ENCODE measurements around the gene UBE2QL1. TPM values are rescaled to one million over a fixed set of nuclear protein-coding genes. Genes with fewer than 3 reads are reported as not detected.

UBE2QL1 gene
- total RNA-seq, 1 donor from 2014 or later = 2.9 TPM

DNA sequence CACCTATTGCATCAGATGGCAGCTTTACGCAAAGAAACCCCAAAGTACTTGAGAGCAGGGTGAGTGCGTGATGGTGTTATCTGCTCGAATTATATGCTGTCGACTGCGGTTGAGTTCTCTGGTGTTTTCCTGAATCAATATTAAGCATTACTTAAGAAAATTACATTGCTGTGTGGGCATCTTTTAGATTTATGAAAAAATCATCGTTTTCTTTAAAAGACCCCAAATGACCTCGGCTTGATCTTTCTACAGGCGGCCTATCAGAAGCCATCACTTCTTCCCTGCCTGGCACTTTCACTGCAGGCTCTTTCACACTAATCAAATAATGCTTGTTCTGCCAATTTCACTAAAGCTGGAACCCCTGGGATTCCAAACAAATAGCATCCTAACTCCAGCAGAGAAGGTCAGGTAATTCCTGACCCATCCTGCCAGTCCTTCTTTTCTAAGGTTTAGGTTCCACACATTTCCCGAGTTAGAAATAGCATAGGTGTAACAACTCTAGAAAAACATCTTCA is 1.7 kb downstream of the UBE2QL1 start:
- H3K36me3 Mint-ChIP-seq (ENCODE audit: insufficient read depth) = no peaks in the 10 kb centered on the region
- H3K9me3 Mint-ChIP-seq (ENCODE audit: low read depth) = no peaks in the 10 kb centered on the region
- peaks cover 62% of the 10 kb centered on the region for H3K27me3 Mint-ChIP-seq
- H3K27ac Mint-ChIP-seq = no peak overlapping the region
- peak overlapping the region; percentile 77 for H3K4me3 Mint-ChIP-seq (ENCODE audit: low read depth)
- no peak for DNase-seq (ENCODE audit: low spot score, unreplicated experiment)
- H3K4me1 Mint-ChIP-seq (ENCODE audit: low read depth) = peaks cover 7% of the 10 kb centered on the region
- TF ChIP-seq, protein P1, sequence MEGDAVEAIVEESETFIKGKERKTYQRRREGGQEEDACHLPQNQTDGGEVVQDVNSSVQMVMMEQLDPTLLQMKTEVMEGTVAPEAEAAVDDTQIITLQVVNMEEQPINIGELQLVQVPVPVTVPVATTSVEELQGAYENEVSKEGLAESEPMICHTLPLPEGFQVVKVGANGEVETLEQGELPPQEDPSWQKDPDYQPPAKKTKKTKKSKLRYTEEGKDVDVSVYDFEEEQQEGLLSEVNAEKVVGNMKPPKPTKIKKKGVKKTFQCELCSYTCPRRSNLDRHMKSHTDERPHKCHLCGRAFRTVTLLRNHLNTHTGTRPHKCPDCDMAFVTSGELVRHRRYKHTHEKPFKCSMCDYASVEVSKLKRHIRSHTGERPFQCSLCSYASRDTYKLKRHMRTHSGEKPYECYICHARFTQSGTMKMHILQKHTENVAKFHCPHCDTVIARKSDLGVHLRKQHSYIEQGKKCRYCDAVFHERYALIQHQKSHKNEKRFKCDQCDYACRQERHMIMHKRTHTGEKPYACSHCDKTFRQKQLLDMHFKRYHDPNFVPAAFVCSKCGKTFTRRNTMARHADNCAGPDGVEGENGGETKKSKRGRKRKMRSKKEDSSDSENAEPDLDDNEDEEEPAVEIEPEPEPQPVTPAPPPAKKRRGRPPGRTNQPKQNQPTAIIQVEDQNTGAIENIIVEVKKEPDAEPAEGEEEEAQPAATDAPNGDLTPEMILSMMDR (IDR thresholded peaks at IDR 0.05; ENCODE audit: unreplicated experiment) = no peak

DNA sequence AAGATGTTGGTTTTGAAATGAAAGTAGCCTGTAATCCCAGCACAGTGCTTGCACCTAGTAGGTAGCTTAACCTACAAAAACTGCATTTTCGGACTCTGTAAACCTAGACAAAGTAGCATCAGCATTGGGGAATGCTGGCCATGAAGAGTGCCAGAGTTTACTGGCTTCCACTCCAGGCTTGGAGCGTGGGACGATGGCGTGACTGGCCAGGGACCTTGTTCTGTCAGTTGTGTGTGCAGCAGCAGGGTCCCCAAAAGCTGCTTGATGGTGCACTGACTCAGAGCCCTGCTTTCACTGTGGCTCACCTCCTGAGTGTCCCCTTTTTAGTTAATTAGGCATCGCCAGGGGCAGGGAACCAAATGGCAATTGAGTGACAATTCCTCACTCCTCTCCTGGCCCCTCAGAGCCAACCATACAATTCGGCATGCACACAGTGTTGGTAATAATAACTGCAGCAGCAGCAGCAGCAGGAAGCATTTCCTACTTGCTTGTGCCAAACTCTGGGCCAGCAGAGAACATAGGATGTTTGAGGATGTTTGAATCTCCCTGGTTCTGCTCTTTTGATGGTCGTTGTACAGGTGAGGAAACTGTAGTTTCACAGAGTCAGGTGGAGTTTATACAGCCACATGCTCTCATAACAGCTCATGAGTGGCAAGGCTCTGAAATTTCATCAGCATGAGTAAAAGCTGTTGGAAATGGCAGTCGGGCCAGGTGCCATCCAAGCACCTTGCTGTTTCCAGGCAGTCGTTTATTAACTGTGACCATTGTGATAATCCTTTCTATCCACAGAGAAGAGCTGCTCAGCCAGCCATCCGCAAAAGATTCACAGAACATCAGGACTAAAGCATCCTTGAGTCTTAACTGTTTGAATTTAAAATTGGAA is 4.2 kb downstream of the UBE2QL1 start:
- peaks cover 77% of the 10 kb centered on the region for H3K27me3 Mint-ChIP-seq
- no peaks in the 10 kb centered on the region for H3K36me3 Mint-ChIP-seq (ENCODE audit: insufficient read depth)
- H3K27ac Mint-ChIP-seq = no peak overlapping the region
- TF ChIP-seq, protein P1 (IDR thresholded peaks at IDR 0.05; ENCODE audit: unreplicated experiment) = no peak
- no peak overlapping the region for H3K4me3 Mint-ChIP-seq (ENCODE audit: low read depth)
- H3K4me1 Mint-ChIP-seq (ENCODE audit: low read depth) = peaks cover 7% of the 10 kb centered on the region
- no peak for DNase-seq (ENCODE audit: low spot score, unreplicated experiment)
- no peaks in the 10 kb centered on the region for H3K9me3 Mint-ChIP-seq (ENCODE audit: low read depth)

DNA sequence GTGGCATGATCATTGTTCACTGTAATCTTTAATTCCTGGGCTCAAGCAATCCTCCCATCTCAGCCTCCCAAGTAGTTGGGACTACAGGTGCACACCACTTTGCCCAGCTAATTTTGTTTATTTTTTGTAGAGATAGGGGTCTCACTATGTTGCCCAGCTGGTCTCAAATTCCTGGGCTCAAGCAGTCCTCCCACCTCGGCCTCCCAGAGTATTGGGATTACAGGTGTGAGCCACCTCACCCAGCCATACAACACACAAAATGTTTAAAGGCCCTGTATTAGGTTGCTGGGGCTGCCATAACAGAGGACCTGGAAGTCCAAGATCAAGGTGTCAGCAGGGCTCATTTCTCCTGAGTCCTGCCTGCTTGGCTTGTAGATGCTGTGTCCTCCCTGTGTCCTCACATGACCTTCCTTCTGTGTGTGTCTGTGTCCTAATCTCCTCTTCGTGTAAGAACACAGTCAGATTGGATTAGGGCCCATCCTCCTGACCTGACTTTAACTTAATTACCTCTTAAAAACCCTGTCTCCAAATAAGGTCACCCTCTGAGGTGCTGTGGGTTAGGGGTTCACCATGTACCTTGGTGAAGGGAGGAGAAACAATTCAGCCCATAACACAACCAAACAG is 5.4 kb downstream of the UBE2QL1 start:
- peaks cover 77% of the 10 kb centered on the region for H3K27me3 Mint-ChIP-seq
- H3K9me3 Mint-ChIP-seq (ENCODE audit: low read depth) = no peaks in the 10 kb centered on the region

DNA sequence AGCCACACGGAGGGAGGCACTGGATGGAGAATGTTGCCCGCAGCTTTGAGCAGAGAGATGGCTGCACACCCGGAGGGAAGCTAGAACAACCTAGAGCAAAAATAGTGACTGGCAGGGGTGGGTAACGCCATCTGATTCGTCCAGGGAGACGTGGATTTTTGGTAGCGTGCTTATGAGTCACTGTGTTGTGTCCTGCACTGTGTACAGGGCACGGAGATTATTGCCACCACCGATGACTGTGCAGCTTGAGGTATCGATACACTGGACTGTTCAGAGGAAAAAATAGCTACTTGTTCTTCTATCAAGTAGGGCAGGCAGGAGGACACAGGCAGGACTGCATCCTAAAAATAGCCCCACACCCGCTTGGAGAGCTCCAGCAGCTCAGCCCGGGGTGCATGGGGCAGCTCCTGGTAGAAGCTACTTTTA is 6.0 kb downstream of the UBE2QL1 start:
- no peak overlapping the region for H3K27ac Mint-ChIP-seq
- H3K36me3 Mint-ChIP-seq (ENCODE audit: insufficient read depth) = no peaks in the 10 kb centered on the region
- TF ChIP-seq, protein P1 (IDR thresholded peaks at IDR 0.05; ENCODE audit: unreplicated experiment) = no peak
- H3K27me3 Mint-ChIP-seq = peaks cover 77% of the 10 kb centered on the region
- DNase-seq (ENCODE audit: low spot score, unreplicated experiment) = no peak
- H3K9me3 Mint-ChIP-seq (ENCODE audit: low read depth) = no peaks in the 10 kb centered on the region
- H3K4me3 Mint-ChIP-seq (ENCODE audit: low read depth) = no peak overlapping the region
- peaks cover 5% of the 10 kb centered on the region for H3K4me1 Mint-ChIP-seq (ENCODE audit: low read depth)

More for the DNA sequence above, 5.4 kb downstream of the UBE2QL1 start:
- TF ChIP-seq, protein P1 (IDR thresholded peaks at IDR 0.05; ENCODE audit: unreplicated experiment) = no peak
- peaks cover 7% of the 10 kb centered on the region for H3K4me1 Mint-ChIP-seq (ENCODE audit: low read depth)
- H3K4me3 Mint-ChIP-seq (ENCODE audit: low read depth) = no peak overlapping the region
- H3K27ac Mint-ChIP-seq = no peak overlapping the region
- no peaks in the 10 kb centered on the region for H3K36me3 Mint-ChIP-seq (ENCODE audit: insufficient read depth)
- DNase-seq (ENCODE audit: low spot score, unreplicated experiment) = no peak

DNA sequence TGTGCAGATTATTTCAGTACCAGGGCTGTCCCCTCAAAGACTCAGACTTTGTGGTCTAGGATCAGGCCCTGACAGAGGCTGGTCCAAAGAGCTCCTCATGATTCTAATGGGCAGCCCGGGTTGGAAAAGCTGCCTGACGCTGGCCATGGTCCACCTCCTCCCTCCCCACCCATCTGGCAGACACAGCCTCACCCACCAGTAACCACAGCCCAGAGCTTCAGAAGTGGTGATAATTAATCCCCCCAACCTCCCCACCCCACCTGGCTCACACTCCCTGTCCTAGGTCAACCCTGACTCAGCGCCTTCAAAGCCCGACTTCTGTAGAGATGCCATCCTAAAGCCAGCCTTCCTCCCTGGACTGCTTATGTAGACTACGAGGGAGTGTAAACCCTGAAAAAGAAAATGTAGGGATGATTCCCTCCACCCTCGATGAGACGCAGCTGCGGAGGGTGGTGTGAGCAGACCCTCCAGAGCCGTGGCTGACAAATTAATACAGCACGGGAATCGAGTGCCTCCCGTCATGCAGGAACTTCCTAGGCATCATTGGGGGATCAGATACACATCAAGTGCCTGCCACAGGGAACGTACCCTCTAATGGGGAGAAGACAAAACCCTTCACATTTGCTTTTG is 7.0 kb downstream of the UBE2QL1 start:
- Mint-ChIP-seq H3K36me3 (ENCODE audit: insufficient read depth) (no peaks in the 10 kb centered on the region), H3K4me1 (ENCODE audit: low read depth) (no peaks in the 10 kb centered on the region), H3K9me3 (ENCODE audit: low read depth) (no peaks in the 10 kb centered on the region), H3K27ac (no peak overlapping the region), H3K4me3 (ENCODE audit: low read depth) (no peak overlapping the region), H3K27me3 (peaks cover 73% of the 10 kb centered on the region)
- TF ChIP-seq, protein P1 (IDR thresholded peaks at IDR 0.05; ENCODE audit: unreplicated experiment) = no peak
- no peak for DNase-seq (ENCODE audit: low spot score, unreplicated experiment)

All from progenitor cell of endocrine pancreas (in vitro differentiated cells).